Activated B cell treated with CpG ODN at 0.5 μM for 24 hours (primary cell): ENCODE measurements around the gene FGF21. TPM values are rescaled to one million over a fixed set of nuclear protein-coding genes. Genes with fewer than 3 reads are reported as not detected.
A peak's percentile ranks its signal among the peaks of the same experiment; 100 is the strongest.

Source experiments
- ATAC-seq: fragments of 200-7000 bp; cut with Tn5 transposase; one replicate; pipeline ENCODE4 v1.10.0; 2021; ENCODE audit warnings: low read depth, mild to moderate bottlenecking, moderate library complexity
- CTCF ChIA-PET: fragments of 350-600 bp; sonication (Branson Sonifier 250); formaldehyde crosslinking; loops from one replicate; lab custom pipeline; 2021; ENCODE audit warnings: antibody characterized with exemption; lab: Charles Lee
- POLR2A ChIA-PET: fragments of 350-600 bp; sonication (Branson Sonifier 250); formaldehyde crosslinking; loops from one replicate; lab custom pipeline; 2021; ENCODE audit warnings: antibody characterized with exemption; lab: Charles Lee
- DNase-seq: peaks from one replicate; pipeline ENCODE4 v3.0.0; 2022
- H3K27ac Mint-ChIP-seq: one replicate; pipeline ENCODE4 v1.8.0; 2020; ENCODE audit warnings: mixed read lengths
- H3K27me3 Mint-ChIP-seq: one replicate; pipeline ENCODE4 v1.8.0; 2021; ENCODE audit warnings: mixed read lengths
- H3K36me3 Mint-ChIP-seq: one replicate; pipeline ENCODE4 v1.8.0; 2021; ENCODE audit warnings: low read depth, mixed read lengths
- H3K4me1 Mint-ChIP-seq: one replicate; pipeline ENCODE4 v1.8.0; 2021; ENCODE audit warnings: mixed read lengths
- H3K4me3 Mint-ChIP-seq: one replicate; pipeline ENCODE4 v1.8.0; 2020; ENCODE audit warnings: mild to moderate bottlenecking, mixed read lengths
- H3K9me3 Mint-ChIP-seq: one replicate; pipeline ENCODE4 v1.8.0; 2020; ENCODE audit warnings: mixed read lengths
- intact Hi-C: fragments of 100-400 bp; cut with micrococcal nuclease; formaldehyde crosslinking; loops from one replicate; pipeline ENCODE4 v1.15.1; 2024
- total RNA-seq: library from RNA; stranded (reverse); gene quantifications from 2 replicates; pipeline ENCODE4 v1.2.3, GENCODE V29; 2022
- TF ChIP-seq, protein P1 (sequence below): fragments of 200-600 bp; IDR thresholded peaks from one replicate; pipeline ENCODE4 v1.8.0; 2022; ENCODE audit warnings: antibody characterized with exemption, mild to moderate bottlenecking

FGF21 gene
- total RNA-seq, 1 donor from 2014 or later = not detected

DNA sequence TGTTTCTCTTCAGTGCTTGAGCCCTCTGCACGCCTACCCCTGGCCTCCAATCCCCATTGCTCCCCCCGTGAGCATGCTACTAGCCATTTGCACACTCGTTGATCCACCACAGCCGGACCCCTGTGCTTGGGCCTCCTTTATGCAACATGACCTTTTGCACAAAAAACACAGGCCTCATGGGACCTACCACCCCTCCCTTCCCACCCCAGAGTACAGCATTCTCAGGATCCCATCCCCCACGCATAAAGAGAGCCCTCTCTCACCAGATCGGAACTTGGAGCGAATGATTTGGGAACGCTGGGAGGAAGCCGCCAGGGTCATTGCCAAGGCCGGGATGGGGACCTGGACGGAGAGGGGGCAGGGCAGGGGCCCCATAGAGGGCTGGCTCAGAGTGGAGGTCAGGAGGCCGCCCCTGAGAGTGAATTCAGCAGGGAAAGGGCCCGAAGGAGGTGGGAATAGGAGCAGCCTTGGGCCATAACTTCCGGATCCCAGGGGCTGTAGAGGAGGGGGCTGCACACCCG is 36.6 kb upstream of the FGF21 start:
- Mint-ChIP-seq H3K36me3 (peaks cover 3% of the 10 kb centered on the region), H3K4me3 (no peak overlapping the region), H3K27me3 (no peaks in the 10 kb centered on the region), H3K27ac (no peak overlapping the region), H3K4me1 (peaks cover 27% of the 10 kb centered on the region), H3K9me3 (no peaks in the 10 kb centered on the region)
- DNase-seq (no peak), ATAC-seq (no peak)
- ChIA-PET CTCF (no interaction called here), POLR2A (interaction anchor here (0.7 kb wide), 1 partner anchor 14 kb away, joined by 6 read pairs; no protein-coding TSS in a partner anchor)
- TF ChIP-seq, protein P1, sequence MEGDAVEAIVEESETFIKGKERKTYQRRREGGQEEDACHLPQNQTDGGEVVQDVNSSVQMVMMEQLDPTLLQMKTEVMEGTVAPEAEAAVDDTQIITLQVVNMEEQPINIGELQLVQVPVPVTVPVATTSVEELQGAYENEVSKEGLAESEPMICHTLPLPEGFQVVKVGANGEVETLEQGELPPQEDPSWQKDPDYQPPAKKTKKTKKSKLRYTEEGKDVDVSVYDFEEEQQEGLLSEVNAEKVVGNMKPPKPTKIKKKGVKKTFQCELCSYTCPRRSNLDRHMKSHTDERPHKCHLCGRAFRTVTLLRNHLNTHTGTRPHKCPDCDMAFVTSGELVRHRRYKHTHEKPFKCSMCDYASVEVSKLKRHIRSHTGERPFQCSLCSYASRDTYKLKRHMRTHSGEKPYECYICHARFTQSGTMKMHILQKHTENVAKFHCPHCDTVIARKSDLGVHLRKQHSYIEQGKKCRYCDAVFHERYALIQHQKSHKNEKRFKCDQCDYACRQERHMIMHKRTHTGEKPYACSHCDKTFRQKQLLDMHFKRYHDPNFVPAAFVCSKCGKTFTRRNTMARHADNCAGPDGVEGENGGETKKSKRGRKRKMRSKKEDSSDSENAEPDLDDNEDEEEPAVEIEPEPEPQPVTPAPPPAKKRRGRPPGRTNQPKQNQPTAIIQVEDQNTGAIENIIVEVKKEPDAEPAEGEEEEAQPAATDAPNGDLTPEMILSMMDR = no peak
- intact Hi-C loops = no loop called here

DNA sequence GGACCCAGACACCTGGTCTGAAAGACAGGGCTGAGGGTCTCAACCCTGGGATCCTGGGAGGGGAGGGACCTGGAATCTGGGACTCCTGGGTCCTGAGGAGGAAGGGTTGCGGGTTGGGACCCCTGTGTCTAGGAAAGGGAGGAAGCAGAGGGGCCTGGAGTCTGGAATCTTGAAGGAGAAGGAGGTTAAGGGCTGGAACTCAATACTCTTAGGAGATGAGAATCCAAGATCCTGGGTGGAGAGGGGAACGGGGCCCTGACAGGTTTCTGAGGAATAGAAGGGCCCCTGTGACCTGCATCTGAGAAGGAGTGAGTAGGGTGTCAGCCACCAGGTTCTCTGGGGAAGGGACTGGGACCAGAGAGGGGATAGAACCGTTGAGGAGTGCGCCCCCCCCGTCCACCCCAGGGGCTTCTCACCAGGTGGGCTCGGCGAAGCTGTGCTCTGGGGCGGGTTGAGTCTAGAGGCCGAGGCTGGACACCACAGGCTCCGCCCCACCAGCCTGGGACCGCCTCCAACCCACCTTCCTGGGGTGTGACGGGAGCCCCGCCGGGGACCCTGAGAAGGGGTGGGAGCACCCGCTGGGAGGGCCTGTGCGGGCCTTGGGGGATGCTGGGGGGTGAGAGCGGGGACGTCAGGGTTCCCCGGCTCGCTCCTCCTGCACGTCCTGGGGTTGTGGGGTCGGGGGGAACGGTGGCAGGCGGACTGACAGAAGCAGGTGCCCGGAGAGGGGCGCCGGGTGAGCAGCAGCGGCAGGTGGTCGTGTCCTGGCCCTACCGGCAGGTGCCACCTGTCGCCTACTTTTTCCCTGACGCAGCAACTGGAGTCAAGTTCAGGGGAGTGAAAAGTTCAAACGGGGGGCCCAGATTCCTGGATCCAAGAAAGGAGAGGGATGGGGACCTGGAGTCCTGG is 35.8 kb upstream of the FGF21 start, which contains the start of gene MAMSTR:
Gene MAMSTR (minus strand): TSS at position 463 of the 909 bp plus-strand sequence. CDS start 694 bp downstream, outside the sequence.
- ChIA-PET CTCF (no interaction called here), POLR2A (no interaction called here)
- TF ChIP-seq, protein P1 = no peak
- intact Hi-C loops = loop anchor here (1.0 to 10.0 kb wide), 3 partner anchors 19 to 1157 kb away; partner anchors contain the start of genes AKT1S1, ALDH16A1, PIH1D1 and TBC1D17
- no peaks in the 10 kb centered on the region for H3K9me3 Mint-ChIP-seq
- peaks cover 22% of the 10 kb centered on the region for H3K4me1 Mint-ChIP-seq
- H3K36me3 Mint-ChIP-seq = peaks cover 3% of the 10 kb centered on the region
- H3K27me3 Mint-ChIP-seq = no peaks in the 10 kb centered on the region
- peak within 1 kb of the TSS; percentile 92 for H3K27ac Mint-ChIP-seq
- no peak for ATAC-seq
- no peak for DNase-seq
- H3K4me3 Mint-ChIP-seq = peak within 1 kb of the TSS; percentile 95

DNA sequence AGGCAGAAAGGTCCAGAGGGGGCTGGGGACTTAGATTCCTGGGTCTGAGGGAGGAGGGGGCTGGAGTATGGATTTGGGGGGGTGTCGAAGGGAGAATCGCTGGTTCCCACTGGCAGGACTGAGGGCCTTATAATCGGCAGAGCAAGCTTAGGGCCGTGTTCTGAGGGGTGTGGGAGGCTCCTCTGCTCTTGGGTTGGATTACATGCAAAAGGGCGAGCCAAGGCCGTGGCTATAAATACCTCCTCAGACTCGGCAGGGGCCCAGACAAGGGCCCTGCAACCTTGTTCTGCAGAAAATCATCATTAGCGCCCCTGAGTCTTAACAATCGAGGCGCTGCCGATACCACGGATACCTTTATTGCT is 35.1 kb upstream of the FGF21 start:
- Mint-ChIP-seq H3K27me3 (no peaks in the 10 kb centered on the region), H3K9me3 (peaks cover 5% of the 10 kb centered on the region), H3K4me1 (peaks cover 22% of the 10 kb centered on the region), H3K27ac (peak overlapping the region; percentile 92), H3K36me3 (peaks cover 6% of the 10 kb centered on the region), H3K4me3 (peak overlapping the region; percentile 95)
- POLR2A ChIA-PET = interaction anchor here (0.6 to 2.0 kb wide), 5 partner anchors 16 to 471 kb away, joined by 3 to 8 read pairs (median 4); partner anchors contain the start of genes RPL18 and SPHK2
- CTCF ChIA-PET = no interaction called here
- ATAC-seq (no peak), DNase-seq (no peak)
- TF ChIP-seq, protein P1 = no peak
- intact Hi-C loops = loop anchor here (1.0 to 10.0 kb wide), 3 partner anchors 18 to 1157 kb away; partner anchors contain the start of genes AKT1S1, ALDH16A1, PIH1D1 and TBC1D17

DNA sequence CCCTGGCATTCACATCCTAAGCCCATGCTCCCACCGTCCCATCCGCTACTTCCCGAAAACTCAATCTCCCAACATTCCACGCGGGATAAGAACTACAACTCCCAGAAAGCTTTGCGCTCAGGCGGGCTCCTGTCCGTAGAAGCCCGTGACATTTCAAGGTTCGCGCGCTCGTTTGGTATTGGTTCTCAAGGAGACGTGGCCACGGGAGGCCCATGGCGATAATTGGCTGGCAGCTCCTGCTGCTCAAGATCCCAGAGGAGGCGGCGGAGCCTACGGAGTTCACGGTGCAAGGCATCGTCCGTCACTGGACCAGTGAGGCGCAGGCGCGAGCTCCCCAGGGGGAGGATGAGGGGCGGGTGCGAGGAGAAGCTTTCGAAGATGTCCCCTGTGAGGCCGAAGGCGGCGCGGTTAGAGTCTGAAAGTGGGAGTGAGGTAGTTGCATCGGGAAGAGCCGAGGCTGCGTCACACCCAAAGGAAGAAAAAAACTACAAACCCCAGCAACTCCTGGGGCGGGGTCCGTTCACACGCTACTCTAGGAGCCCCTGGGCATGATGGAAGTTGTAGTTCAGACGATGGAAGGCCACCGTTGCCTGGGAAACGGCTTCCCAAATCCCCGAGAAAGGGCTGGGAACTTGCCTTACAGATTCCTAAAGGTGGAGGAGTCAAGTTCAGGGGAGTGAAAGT is 34.6 kb upstream of the FGF21 start:
- H3K27me3 Mint-ChIP-seq = no peaks in the 10 kb centered on the region
- ChIA-PET CTCF (no interaction called here), POLR2A (interaction anchor here (0.5 to 2.0 kb wide), 7 partner anchors 15 to 1088 kb away, joined by 3 to 10 read pairs (median 4); partner anchors contain the start of genes RPL18 and SPHK2)
- ATAC-seq (peak; percentile 86), DNase-seq (peak; percentile 81)
- H3K27ac Mint-ChIP-seq = peak overlapping the region; percentile 92
- H3K4me3 Mint-ChIP-seq = peak overlapping the region; percentile 95
- intact Hi-C loops = loop anchor here (1.0 to 10.0 kb wide), 4 partner anchors 18 to 1156 kb away; partner anchors contain the start of genes AKT1S1, ALDH16A1, PIH1D1 and RPL18
- H3K4me1 Mint-ChIP-seq = peaks cover 24% of the 10 kb centered on the region
- peaks cover 6% of the 10 kb centered on the region for H3K9me3 Mint-ChIP-seq
- peaks cover 6% of the 10 kb centered on the region for H3K36me3 Mint-ChIP-seq
- TF ChIP-seq, protein P1 = no peak
